Measurements from ENCODE around the gene OR52D1.
A peak's percentile ranks its signal among the peaks of the same experiment; 100 is the strongest.

OR52D1 gene

DNA sequence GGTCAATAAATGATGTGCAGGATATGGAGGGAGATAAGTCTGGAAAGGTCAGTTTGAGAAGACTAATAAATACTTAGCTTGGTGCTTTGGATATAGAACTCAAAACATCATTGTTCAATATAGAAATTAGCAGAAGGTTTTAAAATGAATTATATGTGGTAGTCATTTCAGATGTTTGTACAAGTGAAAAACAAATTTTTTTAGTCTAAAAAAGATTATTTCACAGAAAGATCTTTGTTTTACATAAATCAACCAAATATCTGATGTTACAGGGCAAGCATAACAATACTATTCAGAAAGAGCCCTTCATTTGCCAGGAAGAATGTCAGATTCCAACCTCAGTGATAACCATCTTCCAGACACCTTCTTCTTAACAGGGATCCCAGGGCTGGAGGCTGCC, at the start of gene OR52D1:
TSS of gene OR52D1 (plus strand) at position 301 of the 400 bp plus-strand sequence. CDS start at position 323, 22 bp downstream.
- DNase-seq (no peak), ATAC-seq (no peak)

DNA sequence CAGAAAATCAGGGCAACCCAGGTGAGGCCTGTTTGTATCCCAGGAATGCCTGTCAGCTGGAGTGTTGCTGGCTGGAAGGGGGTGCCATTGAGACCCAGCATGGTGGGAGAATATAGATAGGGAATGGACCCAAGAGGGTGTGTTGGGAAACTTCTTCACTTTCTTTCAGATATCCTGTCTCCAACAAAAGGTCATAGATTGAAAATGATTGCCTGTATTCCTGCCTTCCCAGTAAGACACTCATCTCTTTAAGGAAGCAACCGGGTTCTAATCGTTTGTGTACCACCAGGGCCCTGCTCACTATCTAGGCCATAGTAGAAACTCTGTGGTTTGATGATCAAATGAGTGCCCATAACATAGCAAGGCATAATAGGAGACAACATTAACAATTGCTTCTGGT, 47.1 kb upstream of the OR52D1 start, which contains the start of gene OR51I1:
TSS of gene OR51I1 (minus strand) at position 101 of the 400 bp plus-strand sequence. CDS start at position 101, 0 bp downstream.
- ATAC-seq (no peak), DNase-seq (no peak)

DNA sequence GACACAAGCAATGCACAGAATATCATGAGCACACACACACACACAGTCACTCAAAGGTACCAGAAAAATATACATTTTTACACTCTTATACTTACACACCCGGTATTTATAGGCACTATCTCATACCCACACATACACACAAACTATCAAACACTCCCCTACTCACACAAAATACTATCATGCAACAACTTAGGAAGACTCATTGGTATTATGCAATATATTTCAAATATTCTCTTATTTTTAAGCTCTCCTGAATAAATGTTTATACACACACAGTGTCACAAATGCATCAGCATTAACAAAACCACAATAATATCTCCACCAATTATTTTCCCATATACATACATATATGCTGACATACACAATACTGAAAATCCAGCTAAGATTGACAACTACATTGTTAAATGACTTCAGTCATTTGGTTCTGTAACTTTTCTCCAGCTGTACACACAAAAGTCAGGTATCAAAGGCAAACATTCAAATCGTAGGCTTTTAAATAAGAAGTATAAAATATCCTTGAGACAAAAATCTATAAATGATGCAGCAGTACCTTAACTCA, 44.6 kb upstream of the OR52D1 start:
- DNase-seq: no peak
- no peak for ATAC-seq

DNA sequence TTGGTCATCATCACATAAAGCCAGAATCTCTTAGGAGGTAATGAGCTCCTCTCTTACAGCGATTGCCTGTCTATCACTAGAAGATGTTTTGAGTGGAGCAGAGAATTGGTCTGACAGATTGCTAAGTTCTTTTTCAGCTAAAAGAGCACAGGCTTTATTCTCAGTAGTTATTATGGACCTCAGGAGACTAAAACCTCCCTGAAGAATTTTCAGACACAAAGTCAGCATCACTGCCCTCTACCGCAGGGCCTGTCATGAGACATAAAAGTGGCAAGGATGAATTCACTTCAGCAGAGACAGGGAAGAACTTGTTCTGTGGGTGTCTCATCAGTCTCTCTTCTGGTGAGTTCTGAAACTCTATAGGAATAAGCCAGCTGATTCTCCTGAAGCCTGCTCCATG, 39.5 kb upstream of the OR52D1 start, which contains the start of gene OR51I2:
TSS of gene OR51I2 (plus strand) at position 301 of the 400 bp plus-strand sequence. CDS start 4,166 bp downstream, outside the sequence.
- ATAC-seq (no peak), DNase-seq (no peak)

DNA sequence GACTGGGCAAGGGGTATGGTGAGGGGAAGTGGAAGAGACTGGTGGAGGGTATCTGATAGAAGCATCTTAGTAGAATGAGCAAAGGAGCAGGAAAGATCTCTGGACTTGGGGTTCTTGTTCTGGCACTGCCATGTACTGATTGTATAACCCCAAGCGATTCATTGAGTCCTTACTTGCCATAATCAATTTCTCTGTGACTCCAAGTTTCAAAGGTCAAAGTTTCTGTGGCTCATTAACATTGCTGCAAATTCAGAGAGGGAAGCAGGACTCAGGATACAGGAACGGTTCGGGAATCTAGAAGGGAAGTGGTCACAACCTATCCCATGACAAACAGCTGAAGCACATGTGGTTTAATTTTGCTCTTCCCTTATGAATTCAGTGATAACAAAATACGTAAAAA, 39.1 kb upstream of the OR52D1 start:
- no peak for DNase-seq
- no peak for ATAC-seq

DNA sequence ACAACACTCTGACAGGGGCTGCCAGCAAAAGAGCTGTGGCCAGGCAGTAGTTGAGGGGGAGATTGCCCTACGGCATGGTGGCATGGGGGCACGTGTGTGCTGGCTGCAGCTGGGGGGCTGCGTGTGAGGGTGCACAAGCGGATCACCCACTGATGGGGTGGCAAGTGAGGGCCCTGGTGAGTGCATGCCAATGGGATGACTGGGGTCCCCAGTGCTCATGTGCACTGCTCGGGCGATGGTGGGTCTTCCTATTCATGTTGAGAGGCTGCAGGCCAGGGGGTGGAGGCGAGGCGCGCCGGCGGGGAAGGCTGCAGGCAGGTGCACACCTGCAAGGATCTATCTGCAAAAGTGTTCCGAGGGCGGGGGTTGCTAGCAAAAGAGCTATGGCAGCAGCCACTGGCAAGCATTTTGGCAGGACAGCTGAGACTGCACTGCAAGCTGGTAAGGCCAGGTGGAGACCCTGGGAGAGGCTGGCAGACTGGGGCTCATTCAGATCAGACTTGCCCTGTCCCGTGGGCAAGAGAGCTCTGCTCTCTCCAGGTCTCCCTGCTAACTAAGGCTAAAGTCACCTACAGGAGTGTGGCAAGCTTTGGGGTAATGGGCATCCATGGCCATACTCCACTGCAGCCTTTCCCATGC, 27.4 kb upstream of the OR52D1 start:
- DNase-seq (no peak), ATAC-seq (no peak)

DNA sequence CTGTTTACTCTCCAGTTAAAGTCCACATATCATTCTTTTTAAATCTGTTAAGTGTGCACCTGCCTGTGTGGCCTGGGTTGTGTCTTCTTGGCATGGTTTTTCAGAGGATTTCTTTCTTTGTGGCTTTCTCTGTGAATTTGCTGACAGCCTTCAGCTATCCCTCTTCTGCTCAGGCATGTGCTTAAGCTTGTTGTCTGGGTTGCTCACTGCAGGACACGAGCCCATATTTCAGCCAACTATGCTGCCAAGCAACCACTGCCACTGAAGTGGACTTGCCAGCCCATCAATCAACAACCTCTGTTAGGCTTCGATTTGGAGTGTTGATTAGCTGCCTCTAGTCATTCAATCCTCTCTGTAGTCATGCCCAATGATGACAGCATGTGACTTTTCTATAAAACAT, 21.0 kb upstream of the OR52D1 start:
- DNase-seq (no peak), ATAC-seq (no peak)

DNA sequence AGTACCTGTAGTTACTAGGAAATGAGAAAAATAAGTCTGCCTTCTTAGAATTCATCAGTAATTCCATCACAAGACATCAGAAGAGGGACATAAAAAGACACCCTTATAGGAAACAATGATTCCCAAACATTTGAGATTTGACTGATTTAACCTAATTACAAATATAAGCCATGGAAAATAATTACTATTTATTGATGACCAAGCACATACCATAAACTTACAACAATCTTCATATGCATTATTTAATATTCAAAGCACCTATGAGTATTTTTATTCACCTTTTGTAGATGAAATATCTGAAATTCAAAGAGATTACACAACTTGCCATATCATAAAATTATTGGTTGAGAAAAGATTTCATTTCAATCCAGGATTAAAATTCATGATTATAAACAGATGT, 14.6 kb upstream of the OR52D1 start:
- ATAC-seq (no peak), DNase-seq (no peak)

DNA sequence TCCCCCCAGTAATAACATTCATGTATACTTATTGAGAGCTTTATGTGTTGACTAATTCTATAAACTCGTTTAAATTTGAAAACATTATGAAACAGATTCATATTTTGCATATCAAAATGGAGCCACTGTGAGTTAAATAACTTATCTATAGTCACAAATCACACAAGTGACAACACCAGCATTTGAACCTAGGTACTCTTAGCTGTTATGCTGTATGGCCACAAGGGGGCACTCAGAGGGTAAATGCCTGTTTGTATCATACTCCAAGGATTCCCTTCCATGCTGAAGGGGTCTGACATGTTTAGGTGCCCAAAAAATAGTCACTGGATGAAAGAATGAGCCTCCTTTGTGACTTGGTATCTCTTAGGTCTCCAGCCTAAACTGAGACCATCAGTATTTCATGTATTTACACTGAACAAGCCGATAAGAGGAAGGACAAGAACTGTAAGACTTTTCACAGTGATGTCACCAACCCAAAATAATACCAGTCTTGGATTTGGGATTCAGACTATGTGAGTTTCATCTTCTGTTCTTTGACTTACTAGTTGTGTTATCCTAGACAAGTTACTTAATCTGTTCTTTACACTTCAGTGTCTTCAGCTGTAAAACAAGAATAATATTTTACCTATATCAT, 12.2 kb upstream of the OR52D1 start:
- DNase-seq (peak; percentile 43), ATAC-seq (peak; percentile 49)

DNA sequence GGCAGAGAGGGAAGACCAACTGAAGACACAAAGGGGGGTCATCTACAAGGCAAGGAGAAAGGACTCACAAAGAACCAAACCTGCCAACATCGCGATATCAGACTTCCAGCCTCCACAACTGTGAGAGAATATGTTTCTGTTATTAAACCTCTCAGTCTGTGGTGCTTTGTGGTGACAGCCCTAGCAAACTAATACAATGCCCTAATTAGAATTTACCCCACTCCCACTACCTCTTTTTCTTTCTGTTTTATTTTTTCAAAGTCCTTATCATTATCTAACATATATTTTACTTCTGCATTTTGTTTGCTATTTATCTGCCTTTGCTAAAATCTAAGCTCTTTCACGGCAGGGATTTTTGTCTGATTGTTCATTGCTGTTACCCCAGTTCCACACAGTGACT, 2.5 kb upstream of the OR52D1 start:
- DNase-seq: no peak
- ATAC-seq: no peak

DNA sequence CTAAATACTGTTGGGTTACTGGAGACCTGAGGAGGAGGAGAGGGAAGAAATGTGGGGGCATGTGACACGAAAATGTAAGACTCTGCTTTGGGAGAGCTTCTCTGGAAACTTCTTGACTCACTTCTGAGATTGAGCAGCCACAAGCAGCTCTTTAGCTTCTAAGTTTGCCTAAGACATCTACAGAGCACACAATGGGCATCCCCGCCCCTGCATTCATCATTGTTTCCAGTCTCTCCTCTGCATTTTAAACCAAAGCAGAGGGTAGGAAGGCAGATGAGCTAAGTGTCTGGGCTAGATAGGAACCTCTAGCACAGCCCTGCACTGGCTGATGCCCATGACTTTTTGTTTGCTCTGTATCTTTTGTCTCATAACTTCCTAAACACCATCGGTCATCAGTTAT, 2.1 kb upstream of the OR52D1 start:
- DNase-seq: peak; percentile 24
- ATAC-seq: peak; percentile 94

DNA sequence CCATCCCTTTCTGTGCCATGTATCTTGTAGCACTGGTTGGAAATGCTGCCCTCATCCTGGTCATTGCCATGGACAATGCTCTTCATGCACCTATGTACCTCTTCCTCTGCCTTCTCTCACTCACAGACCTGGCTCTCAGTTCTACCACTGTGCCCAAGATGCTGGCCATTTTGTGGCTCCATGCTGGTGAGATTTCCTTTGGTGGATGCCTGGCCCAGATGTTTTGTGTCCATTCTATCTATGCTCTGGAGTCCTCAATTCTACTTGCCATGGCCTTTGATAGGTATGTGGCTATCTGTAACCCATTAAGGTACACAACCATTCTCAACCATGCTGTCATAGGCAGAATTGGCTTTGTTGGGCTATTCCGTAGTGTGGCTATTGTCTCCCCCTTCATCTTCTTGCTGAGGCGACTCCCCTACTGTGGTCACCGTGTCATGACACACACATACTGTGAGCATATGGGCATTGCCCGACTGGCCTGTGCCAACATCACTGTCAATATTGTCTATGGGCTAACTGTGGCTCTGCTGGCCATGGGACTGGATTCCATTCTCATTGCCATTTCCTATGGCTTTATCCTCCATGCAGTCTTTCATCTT, 414 bp downstream of the OR52D1 start:
- DNase-seq: no peak

DNA sequence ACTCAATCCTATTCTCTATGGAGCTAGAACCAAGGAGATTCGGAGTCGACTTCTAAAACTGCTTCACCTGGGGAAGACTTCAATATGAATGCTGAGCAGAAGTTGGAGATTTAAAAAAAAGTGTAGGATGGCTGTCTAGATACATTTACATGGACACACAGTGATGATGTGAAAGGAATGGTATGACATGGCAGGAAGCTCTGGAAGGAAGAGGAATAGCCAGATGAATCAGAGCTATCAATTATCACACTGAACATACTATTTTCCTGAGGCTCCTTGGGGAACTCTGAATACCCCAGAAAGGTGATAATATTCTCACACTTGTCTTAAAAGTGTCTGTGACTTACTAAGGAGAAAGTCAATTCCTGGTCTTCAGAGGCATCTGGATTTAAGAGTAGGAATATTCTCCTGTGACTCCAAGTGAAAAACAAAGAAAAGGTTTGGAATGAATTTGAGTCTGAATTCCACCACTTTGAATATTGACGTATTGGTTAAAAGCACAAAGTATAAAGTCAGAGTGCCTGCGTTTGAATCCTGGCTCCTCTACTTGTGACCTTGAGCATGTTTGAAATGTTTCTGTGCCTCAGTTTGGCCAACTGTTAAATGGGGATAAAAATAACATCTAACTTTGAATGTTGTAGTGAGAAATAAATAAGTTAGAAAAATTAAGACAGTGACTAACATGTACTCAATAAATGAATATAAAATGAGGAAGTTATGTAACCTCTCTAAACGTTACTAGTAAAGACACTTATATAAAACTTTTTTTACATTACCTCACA, 1.3 kb downstream of the OR52D1 start:
- no peak for DNase-seq

More for the DNA sequence above, 414 bp downstream of the OR52D1 start:
- no peak for ATAC-seq

DNA sequence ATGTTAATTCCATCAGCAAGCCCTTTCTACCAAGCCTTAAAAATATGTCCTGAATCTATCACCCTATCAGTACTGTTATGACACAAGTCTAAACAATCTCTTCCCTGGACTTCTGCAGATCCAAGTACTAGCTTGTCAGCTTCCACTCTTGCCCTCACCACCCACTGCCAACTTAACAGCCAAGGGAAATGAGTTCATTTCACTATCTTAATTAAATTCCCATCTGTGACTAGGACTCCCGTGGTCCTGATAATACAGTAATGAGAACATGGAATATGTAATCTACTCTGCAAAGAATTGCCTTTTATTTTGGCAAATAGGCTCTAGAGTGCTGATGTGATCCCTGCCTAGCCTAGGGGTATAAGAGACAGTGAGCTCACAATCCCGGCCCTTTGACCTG, 11.2 kb downstream of the OR52D1 start:
- DNase-seq (no peak), ATAC-seq (no peak)

More for the DNA sequence above, 1.3 kb downstream of the OR52D1 start:
- no peak for ATAC-seq

DNA sequence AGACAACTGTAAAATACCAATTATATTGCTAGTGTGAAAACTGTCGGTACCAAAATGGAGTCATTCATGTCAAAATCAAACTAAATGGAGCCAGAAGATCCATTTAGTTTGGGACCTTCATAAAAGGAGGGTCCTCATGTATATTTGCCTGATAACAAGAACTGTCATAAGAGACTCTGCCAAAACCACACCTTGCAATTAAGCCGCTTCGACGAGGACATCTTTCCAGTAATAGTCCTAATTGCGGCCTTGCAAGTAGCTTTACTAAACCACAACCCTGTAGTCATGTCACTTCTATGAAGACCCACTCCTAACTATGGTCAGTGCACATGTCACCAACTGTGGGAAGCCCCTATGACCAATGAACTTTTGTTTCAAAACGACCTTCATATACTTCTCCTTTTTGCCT, 11.9 kb downstream of the OR52D1 start:
- DNase-seq (no peak), ATAC-seq (no peak)

DNA sequence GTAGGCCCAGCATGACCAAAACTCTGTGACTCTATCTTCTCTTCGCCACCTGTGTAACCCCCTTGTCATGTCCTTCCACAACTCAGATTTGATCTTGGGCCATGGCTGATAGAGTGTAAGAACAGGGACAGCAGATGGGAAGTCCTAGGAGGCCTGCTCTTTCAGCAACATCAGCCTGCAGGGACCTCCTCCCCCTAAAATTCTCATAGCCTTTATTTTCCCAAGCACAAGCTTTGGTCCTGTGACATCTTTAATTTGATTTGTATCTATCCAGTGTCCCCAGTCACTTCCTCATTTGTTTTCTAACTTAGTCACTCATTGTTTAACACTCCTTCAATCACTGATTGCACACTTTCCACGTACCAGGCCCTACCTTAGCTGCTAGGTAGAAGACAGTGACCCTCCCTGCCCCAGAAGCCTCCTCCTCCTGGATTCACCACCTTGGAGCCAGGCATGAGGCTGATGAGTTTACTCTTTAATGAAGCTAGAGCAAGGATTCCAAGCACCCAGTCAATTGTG, 16.0 kb downstream of the OR52D1 start:
- ATAC-seq (no peak), DNase-seq (no peak)

DNA sequence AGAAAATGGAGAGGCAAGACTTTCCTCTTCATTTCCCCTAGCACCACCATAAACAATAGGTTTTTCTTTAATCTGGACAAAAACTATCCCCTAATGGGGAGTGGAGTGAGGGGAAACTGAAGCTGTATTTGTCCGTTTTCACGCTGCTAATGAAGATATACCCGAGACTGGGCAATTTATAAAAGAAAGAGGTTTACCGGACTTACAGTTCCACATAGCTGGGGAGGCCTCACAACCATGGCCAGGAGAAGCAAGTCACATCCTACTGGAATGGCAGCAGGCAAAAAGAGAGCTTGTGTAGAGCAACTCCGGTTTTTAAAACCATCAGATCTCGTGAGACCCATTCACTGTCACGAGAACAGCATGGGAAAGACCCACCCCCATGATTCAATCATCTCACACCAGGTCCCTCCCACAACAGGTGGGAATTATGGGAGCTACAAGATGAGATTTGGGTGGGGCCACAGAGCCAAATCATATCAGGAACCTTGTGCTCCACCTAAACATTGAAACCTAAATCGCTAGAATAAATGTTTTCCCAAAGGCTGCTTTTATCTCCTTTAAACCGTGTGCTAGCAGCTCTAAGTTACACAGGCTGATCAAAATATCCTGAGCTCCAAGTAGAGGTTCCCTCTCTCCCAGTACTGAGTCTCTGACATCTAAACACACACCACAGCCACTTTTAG, 17.0 kb downstream of the OR52D1 start:
- no peak for ATAC-seq
- DNase-seq: no peak

DNA sequence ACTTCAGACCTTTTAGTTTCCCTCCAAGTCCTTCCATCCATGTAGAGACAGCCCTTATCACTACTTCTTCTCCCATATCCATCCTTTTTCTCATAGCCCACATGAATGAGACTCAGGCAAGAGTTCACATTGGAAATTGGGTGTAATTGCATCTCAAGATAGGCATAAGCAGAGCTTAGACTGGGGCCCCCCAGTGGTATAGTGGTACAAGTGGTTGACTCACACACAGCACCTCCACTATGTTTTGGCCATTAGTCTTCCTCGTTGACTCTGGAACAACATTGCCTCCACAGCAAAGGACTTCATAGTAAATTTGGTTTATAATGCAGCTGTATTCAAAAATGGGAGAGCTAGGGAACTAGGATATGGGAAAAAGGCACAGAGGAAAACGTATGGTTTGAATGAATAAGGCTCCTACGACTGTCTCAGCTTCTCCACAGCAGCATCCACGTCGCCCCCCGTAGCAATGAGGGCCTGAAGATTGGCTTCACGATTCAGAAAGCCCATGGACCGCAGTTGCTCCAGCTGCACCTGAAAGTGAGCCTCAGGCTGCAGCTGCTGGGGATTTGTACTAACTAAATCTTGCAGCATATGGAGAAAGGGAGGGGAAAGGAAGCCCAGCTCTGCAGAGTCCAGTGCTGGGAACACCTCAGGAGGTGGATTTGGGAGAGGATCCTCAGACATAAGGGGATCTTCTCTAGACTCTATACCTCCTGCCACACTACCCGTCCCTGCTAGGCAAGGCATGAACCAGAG, 18.9 kb downstream of the OR52D1 start:
- ATAC-seq: no peak
- no peak for DNase-seq

DNA sequence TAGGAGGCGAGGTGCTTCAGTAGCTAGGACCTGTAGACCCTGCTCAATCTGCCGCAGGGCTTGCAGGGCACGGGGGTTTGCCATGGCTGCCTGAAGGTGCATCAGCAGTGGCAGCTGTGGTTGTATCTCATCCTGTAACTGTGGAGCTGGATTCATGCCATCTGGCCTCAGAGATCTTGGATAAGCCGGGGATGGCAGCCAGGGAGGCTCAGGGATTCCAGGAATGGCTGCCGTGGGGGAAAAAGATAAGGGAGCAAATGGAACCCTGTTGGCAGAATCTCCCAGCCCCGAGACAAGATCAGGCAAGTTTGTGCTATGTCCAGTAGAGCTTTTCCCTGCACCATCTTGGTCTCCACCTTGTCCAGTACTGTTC, 19.4 kb downstream of the OR52D1 start:
- no peak for ATAC-seq
- DNase-seq: no peak

DNA sequence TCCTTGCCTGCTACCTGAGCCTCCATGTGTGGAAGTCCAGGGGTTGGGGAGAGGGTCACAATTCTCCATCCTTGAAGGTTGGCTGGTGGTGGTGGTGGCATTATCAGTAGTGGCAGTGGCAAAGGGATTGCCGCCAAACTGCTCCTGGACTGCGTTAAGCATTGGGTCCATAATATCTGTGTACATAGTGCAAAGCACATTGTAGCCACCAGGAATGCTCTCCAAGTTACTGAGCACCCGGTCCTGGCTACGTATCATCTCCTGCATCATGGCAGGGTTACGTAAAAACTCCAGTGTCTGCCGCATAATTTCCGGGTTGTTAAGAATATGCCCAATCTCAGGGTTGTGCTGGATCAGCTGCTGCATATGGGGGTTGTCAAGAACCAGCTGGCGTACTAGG, 20.1 kb downstream of the OR52D1 start:
- DNase-seq (no peak), ATAC-seq (no peak)

DNA sequence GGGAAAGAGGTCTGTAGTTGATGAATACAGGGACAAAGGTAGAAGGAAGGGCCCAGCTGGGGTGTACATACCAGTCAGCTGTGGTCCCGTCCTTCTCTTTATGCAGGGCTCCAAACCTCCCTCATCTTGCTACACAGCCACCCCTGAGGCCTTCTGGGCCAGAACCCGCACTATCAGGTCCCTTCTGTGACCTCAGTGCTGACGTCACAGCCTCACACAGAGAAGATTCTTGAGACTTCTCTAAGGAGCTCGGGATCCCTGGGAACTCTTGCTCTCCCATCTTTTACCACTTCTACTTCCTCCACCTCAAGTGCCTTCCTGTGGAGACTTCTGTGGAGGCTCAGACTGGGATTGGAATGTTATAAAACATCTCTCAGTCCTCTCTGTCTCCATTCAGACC, 21.3 kb downstream of the OR52D1 start, which contains the start of gene UBQLN3:
TSS of gene UBQLN3 (minus strand) at position 155 of the 400 bp plus-strand sequence. CDS start 399 bp downstream, outside the sequence.
- peak; percentile 29 for ATAC-seq
- no peak for DNase-seq
